Activated naive CD4-positive, alpha-beta T cell treated with anti-CD3 and anti-CD28 coated beads for 36 hours (primary cell): ENCODE data around the gene CCDC15. TPM values are rescaled to one million over a fixed set of nuclear protein-coding genes. Genes with fewer than 3 reads are reported as not detected.

Source experiments
- CTCF ChIA-PET: fragments of 350-600 bp; sonication (Branson Sonifier 250); formaldehyde crosslinking; loops from one replicate; lab custom pipeline; 2021; ENCODE audit warnings: antibody characterized with exemption; lab: Charles Lee
- DNase-seq: peaks from one replicate; pipeline ENCODE4 v3.0.0-alpha.2; 2020
- H3K27ac Mint-ChIP-seq: one replicate; pipeline ENCODE4 v1.8.0; 2021; ENCODE audit warnings: mild to moderate bottlenecking, mixed read lengths
- H3K27me3 Mint-ChIP-seq: one replicate; pipeline ENCODE4 v1.8.0; 2021; ENCODE audit warnings: low read depth, mixed read lengths
- H3K36me3 Mint-ChIP-seq: one replicate; pipeline ENCODE4 v1.8.0; 2021; ENCODE audit warnings: low read depth, mixed read lengths
- H3K4me1 Mint-ChIP-seq: one replicate; pipeline ENCODE4 v1.8.0; 2021; ENCODE audit warnings: low read depth, mixed read lengths
- H3K4me3 Mint-ChIP-seq: one replicate; pipeline ENCODE4 v1.8.0; 2021; ENCODE audit warnings: mild to moderate bottlenecking, moderate library complexity, mixed read lengths
- H3K9me3 Mint-ChIP-seq: one replicate; pipeline ENCODE4 v1.8.0; 2021; ENCODE audit warnings: mixed read lengths
- intact Hi-C: fragments of 100-400 bp; cut with micrococcal nuclease; formaldehyde crosslinking; loops from one replicate; pipeline ENCODE4 v1.15.1; 2023
- total RNA-seq, 2 experiments: library from RNA; stranded (reverse); gene quantifications; one replicate each; pipeline ENCODE4 v1.2.3, GENCODE V29; 2021

The CCDC15 gene
- total RNA-seq, 2 experiments from 2014 or later, result 6.1 to 7.3 TPM

DNA sequence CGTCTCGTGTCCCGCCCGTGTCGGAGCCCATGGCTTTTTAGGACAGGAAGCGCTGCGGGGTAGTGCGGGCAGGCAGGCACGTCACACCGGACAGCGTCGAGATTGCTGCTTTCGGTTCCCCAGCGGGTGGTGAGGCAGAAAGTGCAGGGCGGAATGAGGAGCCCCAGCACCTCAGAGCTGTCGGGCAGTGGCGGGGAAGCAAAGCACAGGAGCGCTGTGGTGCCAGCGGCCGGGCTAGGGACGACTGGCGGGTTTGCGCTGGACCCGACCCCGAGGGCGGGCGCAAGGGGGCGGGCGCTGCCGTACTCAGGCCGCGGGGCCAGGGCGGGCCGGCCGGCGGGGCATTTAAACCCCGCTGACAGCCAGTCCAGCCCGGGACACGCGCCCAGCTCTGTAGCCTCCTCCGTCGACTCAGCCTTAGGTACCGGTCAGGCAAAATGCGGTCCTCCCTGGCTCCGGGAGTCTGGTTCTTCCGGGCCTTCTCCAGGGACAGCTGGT lies 109.0 kb downstream of the CCDC15 start, which contains the start of gene SLC37A2:
Gene SLC37A2 (plus strand): TSS at position 375 of the 498 bp plus-strand sequence. CDS start 63 bp downstream, at position 438.
- CTCF ChIA-PET, result no interaction called here
- peak; percentile 61 for DNase-seq
- peaks cover 6% of the 10 kb centered on the region for H3K4me1 Mint-ChIP-seq
- H3K36me3 Mint-ChIP-seq, result no peaks in the 10 kb centered on the region
- H3K4me3 Mint-ChIP-seq, result peak within 1 kb of the TSS; percentile 61
- H3K9me3 Mint-ChIP-seq, result no peaks in the 10 kb centered on the region
- intact Hi-C loops, result loop anchor here (5.0 kb wide), 1 partner anchor 49 kb away; the partner anchor contains the start of gene TMEM218
- peaks cover 40% of the 10 kb centered on the region for H3K27me3 Mint-ChIP-seq
- H3K27ac Mint-ChIP-seq, result no peak within 1 kb of the TSS

GRCh38 chr11:125063429-125064043 lies 109.5 kb downstream of the CCDC15 start:
- no peaks in the 10 kb centered on the region for H3K36me3 Mint-ChIP-seq
- no peaks in the 10 kb centered on the region for H3K9me3 Mint-ChIP-seq
- DNase-seq, result no peak
- H3K27me3 Mint-ChIP-seq, result peaks cover 44% of the 10 kb centered on the region
- no peak overlapping the region for H3K27ac Mint-ChIP-seq
- intact Hi-C loops, result loop anchor here (5.0 kb wide), 1 partner anchor 49 kb away; the partner anchor contains the start of gene TMEM218
- H3K4me3 Mint-ChIP-seq, result peak overlapping the region; percentile 36
- peaks cover 6% of the 10 kb centered on the region for H3K4me1 Mint-ChIP-seq
- CTCF ChIA-PET, result interaction anchor here (0.6 kb wide), 1 partner anchor 24 kb away, joined by 3 read pairs; no protein-coding TSS in a partner anchor

DNA sequence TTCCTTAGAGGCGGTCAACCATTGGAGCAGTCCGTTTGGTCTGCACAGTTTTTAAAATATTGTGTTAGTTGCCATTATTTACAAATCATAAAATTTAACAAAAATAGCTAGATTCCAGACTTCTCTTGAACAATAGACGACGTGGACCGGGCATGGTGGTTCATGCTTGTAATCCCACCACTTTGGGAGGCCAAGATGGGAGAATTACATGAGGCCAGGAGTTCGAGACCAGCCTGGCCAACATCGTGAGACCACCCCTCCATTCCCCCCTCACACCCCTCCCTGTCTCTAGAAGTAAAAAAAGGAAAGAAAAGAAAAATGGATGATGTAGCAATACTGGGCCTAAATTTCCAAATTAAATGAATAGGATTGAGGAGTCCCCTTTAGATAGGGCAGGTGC lies 110.1 kb downstream of the CCDC15 start:
- Mint-ChIP-seq H3K4me3 (no peak overlapping the region), H3K27me3 (peaks cover 49% of the 10 kb centered on the region), H3K4me1 (peaks cover 6% of the 10 kb centered on the region), H3K36me3 (no peaks in the 10 kb centered on the region), H3K27ac (no peak overlapping the region), H3K9me3 (no peaks in the 10 kb centered on the region)
- CTCF ChIA-PET, result interaction anchor here (0.6 kb wide), 1 partner anchor 23 kb away, joined by 3 read pairs; no protein-coding TSS in a partner anchor
- intact Hi-C loops, result loop anchor here (5.0 kb wide), 1 partner anchor 48 kb away; the partner anchor contains the start of gene TMEM218
- no peak for DNase-seq

- peaks cover 7% of the 10 kb centered on the region for H3K4me1 Mint-ChIP-seq
- no peaks in the 10 kb centered on the region for H3K9me3 Mint-ChIP-seq
- intact Hi-C loops, result no loop called here
- H3K36me3 Mint-ChIP-seq, result no peaks in the 10 kb centered on the region
- DNase-seq, result no peak
- no peak overlapping the region for H3K27ac Mint-ChIP-seq
- peaks cover 52% of the 10 kb centered on the region for H3K27me3 Mint-ChIP-seq
- CTCF ChIA-PET, result no interaction called here
- H3K4me3 Mint-ChIP-seq, result no peak overlapping the region
These were observed 114.4 kb downstream of the CCDC15 start for GRCh38 chr11:125068368-125068767.

DNA sequence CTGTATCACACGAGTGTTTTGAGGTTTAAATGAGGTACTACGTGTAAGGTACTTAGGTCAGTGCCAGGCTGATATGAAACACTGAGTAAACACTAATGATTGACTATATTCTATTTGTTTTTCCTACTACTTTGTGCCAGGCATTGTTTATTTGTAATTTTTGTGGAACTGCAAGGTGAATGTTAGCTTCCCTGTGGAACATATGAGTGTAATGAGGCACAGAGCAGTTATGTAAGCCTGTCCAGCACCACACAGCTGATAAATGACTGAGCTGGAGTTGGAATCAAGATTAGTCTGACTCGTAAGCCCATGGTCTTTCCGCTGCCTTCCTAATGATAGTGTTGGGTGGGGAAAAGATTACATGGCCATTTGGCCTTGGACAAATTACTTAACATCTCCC lies 115.0 kb downstream of the CCDC15 start:
- no peaks in the 10 kb centered on the region for H3K9me3 Mint-ChIP-seq
- CTCF ChIA-PET, result no interaction called here
- no peaks in the 10 kb centered on the region for H3K36me3 Mint-ChIP-seq
- no peak overlapping the region for H3K4me3 Mint-ChIP-seq
- no peak overlapping the region for H3K27ac Mint-ChIP-seq
- DNase-seq, result no peak
- intact Hi-C loops, result no loop called here
- peaks cover 50% of the 10 kb centered on the region for H3K27me3 Mint-ChIP-seq
- H3K4me1 Mint-ChIP-seq, result peaks cover 5% of the 10 kb centered on the region

DNA sequence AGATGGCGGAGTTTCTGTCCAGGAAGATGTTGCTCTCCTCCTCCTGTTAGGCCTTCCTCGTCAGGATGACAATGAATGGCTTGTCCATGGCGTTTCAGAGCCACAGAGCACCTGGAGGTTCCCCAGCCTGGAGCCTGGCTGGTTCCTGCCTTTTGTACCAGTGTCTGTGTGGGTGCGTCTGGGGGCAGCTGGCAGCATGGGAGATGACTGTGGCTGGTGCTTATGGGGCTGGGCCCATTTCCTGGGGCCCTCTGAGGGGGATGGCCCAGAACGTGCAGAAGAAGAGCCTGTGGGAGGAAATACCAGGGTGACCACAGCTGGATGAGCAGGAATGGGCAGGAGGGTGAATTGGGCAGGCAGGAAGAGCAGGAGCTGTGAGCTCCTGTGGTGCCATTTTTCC lies 115.8 kb downstream of the CCDC15 start:
- no peaks in the 10 kb centered on the region for H3K9me3 Mint-ChIP-seq

DNA sequence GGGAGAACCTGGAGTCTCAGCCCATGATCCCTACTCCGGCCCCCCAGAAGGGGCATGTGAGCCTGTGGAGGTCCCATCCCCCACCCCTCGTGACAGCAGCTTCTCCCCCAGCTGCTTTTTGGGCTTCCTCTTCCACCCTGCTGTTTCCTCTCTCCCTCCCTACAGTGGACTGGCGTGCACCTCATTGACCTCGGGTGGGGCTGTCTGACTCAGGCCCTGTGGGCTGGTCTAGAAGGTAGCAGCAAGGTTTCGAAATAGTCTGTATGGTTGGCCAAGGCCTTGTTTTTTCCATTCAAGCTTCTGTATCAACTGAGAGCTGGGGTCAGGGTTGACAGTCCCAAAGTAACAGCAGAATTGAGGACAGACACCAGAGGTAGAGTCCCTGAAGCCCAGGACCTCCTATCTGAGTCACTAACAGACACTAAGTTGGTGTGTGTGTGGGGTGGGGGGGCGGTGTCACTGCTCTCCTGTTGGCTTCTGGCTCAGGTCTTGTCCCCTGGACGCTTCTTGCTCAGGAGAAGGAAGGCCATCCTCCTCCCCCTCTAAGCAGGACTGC lies 116.8 kb downstream of the CCDC15 start:
- Mint-ChIP-seq H3K27me3 (peaks cover 39% of the 10 kb centered on the region), H3K4me3 (no peak overlapping the region), H3K9me3 (no peaks in the 10 kb centered on the region), H3K4me1 (peaks cover 2% of the 10 kb centered on the region), H3K36me3 (no peaks in the 10 kb centered on the region), H3K27ac (no peak overlapping the region)
- intact Hi-C loops, result no loop called here
- CTCF ChIA-PET, result no interaction called here
- no peak for DNase-seq

More for the DNA sequence above, 115.8 kb downstream of the CCDC15 start:
- Mint-ChIP-seq H3K27ac (no peak overlapping the region), H3K36me3 (no peaks in the 10 kb centered on the region), H3K4me1 (peaks cover 2% of the 10 kb centered on the region), H3K27me3 (peaks cover 46% of the 10 kb centered on the region), H3K4me3 (no peak overlapping the region)
- no peak for DNase-seq
- intact Hi-C loops, result no loop called here
- CTCF ChIA-PET, result no interaction called here

DNA sequence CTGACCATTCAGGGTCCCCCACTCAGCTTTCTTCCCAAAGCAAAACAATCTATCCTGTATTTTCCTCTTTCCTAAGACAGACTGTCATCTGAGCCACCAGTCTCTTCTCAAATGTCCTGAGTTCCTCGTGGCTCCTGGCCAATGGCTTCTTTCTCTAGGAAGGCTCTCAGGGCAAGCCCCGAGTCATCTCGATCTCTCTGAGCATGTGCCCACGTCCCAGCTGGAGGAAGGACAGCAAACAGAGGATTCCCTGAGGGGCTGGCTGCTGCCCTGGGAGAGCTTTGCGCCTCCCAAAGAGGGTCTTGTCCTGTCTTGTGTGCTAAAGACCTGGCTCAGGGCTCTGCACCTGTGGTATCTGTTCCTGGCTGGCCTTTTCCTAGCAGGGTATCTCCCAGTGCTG lies 117.4 kb downstream of the CCDC15 start:
- no peak overlapping the region for H3K27ac Mint-ChIP-seq
- H3K27me3 Mint-ChIP-seq, result peaks cover 33% of the 10 kb centered on the region
- H3K9me3 Mint-ChIP-seq, result no peaks in the 10 kb centered on the region
- no peak overlapping the region for H3K4me3 Mint-ChIP-seq
- CTCF ChIA-PET, result no interaction called here
- DNase-seq, result no peak
- H3K36me3 Mint-ChIP-seq, result no peaks in the 10 kb centered on the region
- H3K4me1 Mint-ChIP-seq, result peaks cover 2% of the 10 kb centered on the region
- intact Hi-C loops, result no loop called here

DNA sequence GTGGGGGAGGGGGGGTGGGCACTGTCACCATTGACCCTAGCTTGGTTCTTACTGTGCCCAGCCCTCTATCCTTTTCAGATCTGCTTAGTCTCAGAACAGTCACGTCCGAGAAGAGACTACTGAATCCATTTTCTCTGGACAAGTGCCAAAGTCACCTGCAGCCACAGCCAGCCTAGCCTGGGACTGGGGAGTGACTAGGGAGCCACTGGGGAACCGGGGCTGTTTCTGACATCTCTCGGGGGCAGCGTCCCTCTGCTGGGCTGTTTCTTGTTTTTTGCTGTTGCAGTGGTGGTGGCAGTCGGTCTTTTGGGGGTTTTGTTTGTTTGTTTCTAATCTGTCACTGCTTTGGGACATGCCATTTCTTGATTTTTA lies 117.8 kb downstream of the CCDC15 start:
- Mint-ChIP-seq H3K27ac (no peak overlapping the region), H3K36me3 (no peaks in the 10 kb centered on the region), H3K4me3 (no peak overlapping the region), H3K27me3 (peaks cover 33% of the 10 kb centered on the region), H3K4me1 (peaks cover 2% of the 10 kb centered on the region), H3K9me3 (no peaks in the 10 kb centered on the region)
- CTCF ChIA-PET, result no interaction called here
- intact Hi-C loops, result no loop called here
- no peak for DNase-seq

- DNase-seq, result no peak
- no peaks in the 10 kb centered on the region for H3K9me3 Mint-ChIP-seq
- peaks cover 29% of the 10 kb centered on the region for H3K27me3 Mint-ChIP-seq
- intact Hi-C loops, result no loop called here
- H3K36me3 Mint-ChIP-seq, result no peaks in the 10 kb centered on the region
- peaks cover 2% of the 10 kb centered on the region for H3K4me1 Mint-ChIP-seq
- no peak overlapping the region for H3K4me3 Mint-ChIP-seq
- CTCF ChIA-PET, result interaction anchor here (0.6 kb wide), 1 partner anchor 48 kb away, joined by 3 read pairs; no protein-coding TSS in a partner anchor
- H3K27ac Mint-ChIP-seq, result no peak overlapping the region
These were observed 118.4 kb downstream of the CCDC15 start for GRCh38 chr11:125072218-125072960.

DNA sequence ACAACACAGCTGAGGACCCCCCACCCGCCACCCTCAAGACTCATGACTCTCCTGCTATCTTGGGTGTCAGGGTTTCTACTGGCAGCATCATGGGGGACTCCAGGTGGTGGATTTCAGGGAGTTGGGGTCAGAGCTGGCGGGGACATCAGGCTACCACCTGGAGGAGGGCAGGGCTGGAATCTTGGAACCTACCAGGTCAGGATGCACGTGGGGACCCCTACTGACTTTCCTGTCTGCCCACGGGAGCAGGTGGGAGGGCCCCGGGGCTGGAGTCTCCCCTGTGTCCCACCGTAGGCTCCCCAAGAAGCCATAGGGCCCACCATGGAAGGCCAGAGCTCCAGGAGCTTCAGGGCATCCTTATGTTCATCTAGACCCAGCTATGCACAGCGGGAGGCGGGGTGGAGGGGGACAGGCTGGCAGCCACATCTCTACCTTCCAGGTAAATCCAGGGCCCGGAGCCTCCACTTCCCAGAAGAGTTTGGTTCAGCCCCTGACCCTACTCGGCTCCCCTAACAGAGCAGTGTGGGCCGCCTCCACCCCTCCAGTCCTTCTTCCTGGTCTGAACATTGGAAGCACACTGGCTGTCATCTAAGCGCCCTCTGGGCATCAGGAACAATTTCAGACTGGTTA lies 119.1 kb downstream of the CCDC15 start:
- CTCF ChIA-PET, result interaction anchor here (0.6 kb wide), 1 partner anchor 47 kb away, joined by 3 read pairs; no protein-coding TSS in a partner anchor
- peaks cover 29% of the 10 kb centered on the region for H3K27me3 Mint-ChIP-seq
- no peak overlapping the region for H3K4me3 Mint-ChIP-seq
- H3K9me3 Mint-ChIP-seq, result no peaks in the 10 kb centered on the region
- intact Hi-C loops, result no loop called here
- no peak for DNase-seq
- no peaks in the 10 kb centered on the region for H3K36me3 Mint-ChIP-seq
- peaks cover 2% of the 10 kb centered on the region for H3K4me1 Mint-ChIP-seq
- H3K27ac Mint-ChIP-seq, result no peak overlapping the region
